NCI-H128 (cell line): ENCODE measurements around the gene SCGB1D2.

Source experiments
- DNase-seq: peaks from one replicate; lab custom pipeline; 2025; ENCODE audit not compliant: unreplicated experiment; lab: John Stamatoyannopoulos, UW

SCGB1D2 gene

DNA sequence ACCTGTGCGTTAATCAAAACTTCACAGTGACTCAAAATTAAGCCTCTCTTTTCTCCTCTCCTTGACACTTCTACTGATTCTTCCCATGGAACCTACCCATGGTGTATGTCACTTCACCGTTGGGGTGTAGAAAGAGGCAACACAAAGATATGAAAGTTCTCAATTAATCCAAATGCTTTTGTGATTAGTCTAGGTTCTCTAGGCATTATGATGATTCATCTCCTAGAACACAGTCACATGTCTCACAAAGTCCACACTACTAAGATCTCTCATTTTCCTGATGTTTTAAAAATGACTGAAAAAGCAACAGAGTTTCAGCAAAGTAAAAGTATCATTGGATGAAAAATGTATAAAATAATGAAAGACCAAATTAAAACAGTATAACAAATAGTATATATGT lies 14.2 kb downstream of the SCGB1D2 start:
- no peak for DNase-seq

DNA sequence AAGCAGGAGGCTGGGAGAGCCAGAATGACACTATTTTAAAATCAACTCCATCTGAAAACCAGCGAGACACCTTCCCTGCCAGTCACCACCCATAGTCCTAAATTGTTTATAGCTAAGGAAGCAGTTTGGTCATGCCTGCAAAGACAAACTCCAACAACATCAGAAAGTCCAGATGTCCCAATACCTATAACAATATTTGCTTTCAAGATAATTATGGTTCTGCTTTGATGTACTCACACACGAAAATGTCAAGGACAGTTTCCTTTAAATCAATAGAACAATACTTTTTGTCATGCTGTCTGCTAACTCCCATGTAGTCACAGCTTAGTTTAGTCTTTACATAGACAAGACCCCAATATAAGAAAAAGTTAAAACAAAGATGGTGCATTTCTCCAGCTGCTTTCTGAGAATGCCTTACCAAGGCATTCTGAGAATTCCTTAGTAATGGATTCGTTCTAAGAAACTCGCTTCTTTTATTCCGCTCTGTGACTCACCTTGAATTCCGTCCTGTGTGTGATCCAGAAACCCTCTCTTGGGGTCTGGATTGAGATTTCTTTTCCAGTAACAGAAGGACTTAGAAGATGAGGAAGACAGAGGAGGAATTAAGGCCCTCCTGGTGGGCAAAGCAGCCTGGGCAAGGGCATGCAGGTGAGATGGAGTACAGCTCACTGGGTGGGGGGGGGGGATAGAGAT lies 18.4 kb downstream of the SCGB1D2 start:
- no peak for DNase-seq

GRCh38 chr11:62264004-62264403 lies 22.0 kb downstream of the SCGB1D2 start:
- no peak for DNase-seq

- no peak for DNase-seq
Observed at GRCh38 chr11:62266558-62266957, 24.5 kb downstream of the SCGB1D2 start.

DNA sequence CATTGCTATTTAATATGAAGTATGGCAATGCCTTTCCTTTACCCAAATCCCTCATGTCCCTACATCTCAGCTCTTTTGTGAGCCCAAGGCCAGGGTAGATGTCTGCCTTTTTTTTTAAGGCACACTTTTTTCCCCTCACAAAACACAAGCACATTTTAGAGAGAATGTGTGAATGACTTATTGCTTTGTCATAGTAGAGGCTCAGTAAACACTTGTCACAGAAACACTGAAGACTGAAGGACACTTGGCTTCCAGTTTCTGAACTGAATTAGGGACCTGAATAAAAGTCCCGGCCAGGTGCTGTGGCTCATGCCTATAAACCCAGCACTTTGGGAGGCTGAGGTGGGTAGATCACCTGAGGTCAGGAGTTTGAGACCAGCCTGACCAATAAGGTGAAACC lies 25.0 kb downstream of the SCGB1D2 start:
- no peak for DNase-seq

- DNase-seq = no peak
Observed at GRCh38 chr11:62267576-62267975, 25.5 kb downstream of the SCGB1D2 start.

GRCh38 chr11:62269654-62270278 lies 27.7 kb downstream of the SCGB1D2 start, which contains the start of gene SCGB2A2:
Gene SCGB2A2, plus strand, starts transcription at chr11:62270158. Its CDS starts 59 bp downstream, at chr11:62270217.
- no peak for DNase-seq

DNA sequence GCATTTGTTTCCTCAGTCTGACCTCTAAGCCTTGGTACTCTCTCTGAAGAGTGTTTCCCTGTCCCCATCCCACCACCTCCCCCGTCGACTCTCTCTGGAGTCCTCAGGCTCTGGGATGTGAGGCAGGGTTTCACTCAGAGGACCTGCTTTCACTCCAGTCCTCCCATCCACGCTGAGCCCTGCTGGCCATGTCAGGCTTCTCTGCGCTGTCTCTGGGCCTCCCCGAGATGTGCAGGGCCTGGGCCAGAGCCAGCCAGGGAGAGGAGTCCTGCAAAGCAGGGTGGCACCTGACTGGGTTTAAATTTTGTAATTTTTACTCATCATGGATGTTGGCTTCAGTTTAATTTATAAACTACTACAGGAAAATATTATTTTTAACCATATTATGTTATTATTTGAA lies 31.2 kb downstream of the SCGB1D2 start:
- DNase-seq = no peak

DNA sequence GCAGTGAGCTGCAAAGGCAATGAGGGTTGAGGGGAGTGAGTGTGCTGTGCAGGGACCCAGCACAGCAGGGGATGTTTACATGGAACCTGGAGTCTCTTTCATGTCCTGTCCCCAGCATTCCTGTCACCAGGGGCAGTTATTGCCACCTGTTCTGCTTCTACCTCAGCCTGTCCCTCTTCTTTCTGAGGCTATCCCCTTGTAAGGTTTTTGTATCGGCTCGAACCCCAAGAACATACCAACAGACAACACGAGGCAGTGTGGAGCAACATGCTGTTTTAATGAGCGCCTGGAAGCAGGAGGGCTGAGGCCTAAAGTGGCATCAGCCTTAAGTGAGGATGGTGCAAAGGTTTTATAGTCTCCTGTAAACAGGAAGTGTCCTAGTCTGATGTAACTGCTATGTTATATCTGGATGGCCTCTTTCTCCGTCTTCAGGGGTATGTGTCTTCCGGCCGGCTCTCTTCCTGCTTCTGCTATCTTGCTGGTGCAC lies 31.8 kb downstream of the SCGB1D2 start:
- DNase-seq = no peak

- DNase-seq = no peak
Observed at GRCh38 chr11:62280452-62280851, 38.4 kb downstream of the SCGB1D2 start.
